ENCODE results near the gene SH3TC1.

The SH3TC1 gene

GRCh38 chr4:8210010-8210409, 10.9 kb downstream of the SH3TC1 start:
- H3K4me2 ChIP-seq (ENCODE audit: low read length), result no peak overlapping the region
- H3K9me2 ChIP-seq (replicated peaks; ENCODE audit: control insufficient read depth, low read length), result no peaks in the 10 kb centered on the region
- peaks cover 57% of the 10 kb centered on the region for H3K36me3 ChIP-seq (ENCODE audit: control insufficient read depth, low read length)

GRCh38 chr4:8210616-8211015, 11.5 kb downstream of the SH3TC1 start:
- Histone ChIP-seq H3K27me3 (ENCODE audit: control insufficient read depth, low read length) (no peaks in the 10 kb centered on the region), H3K4me1 (ENCODE audit: control insufficient read depth, low read length) (peaks cover 10% of the 10 kb centered on the region), H3K27ac (ENCODE audit: low read depth, low read length) (no peak overlapping the region), H3K4me2 (ENCODE audit: low read length) (no peak overlapping the region), H3K4me3 (ENCODE audit: low read length) (no peak overlapping the region), H3K9me3 (ENCODE audit: control insufficient read depth, insufficient read depth, low read length) (no peaks in the 10 kb centered on the region), H3F3A (ENCODE audit: control insufficient read depth, insufficient read depth) (peaks cover 11% of the 10 kb centered on the region; the same call in 1 of the 2 replicates), H3K36me3 (ENCODE audit: control insufficient read depth, low read length) (peaks cover 57% of the 10 kb centered on the region), H3K79me2 (ENCODE audit: control insufficient read depth, low read length) (no peaks in the 10 kb centered on the region), H3K9me2 (replicated peaks; ENCODE audit: control insufficient read depth, low read length) (no peaks in the 10 kb centered on the region), H4K20me1 (ENCODE audit: control insufficient read depth, insufficient read depth, low read depth, low read length) (no peaks in the 10 kb centered on the region)
- no peak for TF ChIP-seq EZH2phosphoT487 (IDR thresholded peaks at IDR 0.05; ENCODE audit: borderline replicate concordance, low read length)
- no peak for TF ChIP-seq CTCF (IDR thresholded peaks at IDR 0.05; ENCODE audit: low read depth, low read length, poor library complexity, severe bottlenecking)

More at GRCh38 chr4:8210010-8210409, 10.9 kb downstream of the SH3TC1 start:
- H3K4me1 ChIP-seq (ENCODE audit: control insufficient read depth, low read length), result peaks cover 16% of the 10 kb centered on the region
- H3F3A ChIP-seq (ENCODE audit: control insufficient read depth, insufficient read depth), result peaks cover 11% of the 10 kb centered on the region; the same call in 1 of the 2 replicates
- no peaks in the 10 kb centered on the region for H3K79me2 ChIP-seq (ENCODE audit: control insufficient read depth, low read length)
- H3K9me3 ChIP-seq (ENCODE audit: control insufficient read depth, insufficient read depth, low read length), result no peaks in the 10 kb centered on the region
- H3K27ac ChIP-seq (ENCODE audit: low read depth, low read length), result no peak overlapping the region
- no peaks in the 10 kb centered on the region for H3K27me3 ChIP-seq (ENCODE audit: control insufficient read depth, low read length)
- H3K4me3 ChIP-seq (ENCODE audit: low read length), result no peak overlapping the region
- H4K20me1 ChIP-seq (ENCODE audit: control insufficient read depth, insufficient read depth, low read depth, low read length), result no peaks in the 10 kb centered on the region
- no peak for TF ChIP-seq CTCF (IDR thresholded peaks at IDR 0.05; ENCODE audit: low read depth, low read length, poor library complexity, severe bottlenecking)
- no peak for TF ChIP-seq EZH2phosphoT487 (IDR thresholded peaks at IDR 0.05; ENCODE audit: borderline replicate concordance, low read length)

- peaks cover 10% of the 10 kb centered on the region; the same call in 1 of the 2 replicates for H3F3A ChIP-seq (ENCODE audit: control insufficient read depth, insufficient read depth)
- H4K20me1 ChIP-seq (ENCODE audit: control insufficient read depth, insufficient read depth, low read depth, low read length), result no peaks in the 10 kb centered on the region
- no peaks in the 10 kb centered on the region for H3K79me2 ChIP-seq (ENCODE audit: control insufficient read depth, low read length)
- no peaks in the 10 kb centered on the region for H3K27me3 ChIP-seq (ENCODE audit: control insufficient read depth, low read length)
- H3K4me1 ChIP-seq (ENCODE audit: control insufficient read depth, low read length), result peaks cover 4% of the 10 kb centered on the region
- no peak overlapping the region for H3K4me3 ChIP-seq (ENCODE audit: low read length)
- H3K9me3 ChIP-seq (ENCODE audit: control insufficient read depth, insufficient read depth, low read length), result no peaks in the 10 kb centered on the region
- H3K27ac ChIP-seq (ENCODE audit: low read depth, low read length), result no peak overlapping the region
- peaks cover 58% of the 10 kb centered on the region for H3K36me3 ChIP-seq (ENCODE audit: control insufficient read depth, low read length)
- no peak overlapping the region for H3K4me2 ChIP-seq (ENCODE audit: low read length)
- no peaks in the 10 kb centered on the region for H3K9me2 ChIP-seq (replicated peaks; ENCODE audit: control insufficient read depth, low read length)
- no peak for TF ChIP-seq CTCF (IDR thresholded peaks at IDR 0.05; ENCODE audit: low read depth, low read length, poor library complexity, severe bottlenecking)
- TF ChIP-seq EZH2phosphoT487 (IDR thresholded peaks at IDR 0.05; ENCODE audit: borderline replicate concordance, low read length), result no peak
These were observed 12.2 kb downstream of the SH3TC1 start for GRCh38 chr4:8211251-8211650.
